NCI-H2171 (cell line): ENCODE measurements around the gene BTN1A1.
A peak's percentile ranks its signal among the peaks of the same experiment; 100 is the strongest.
"Not testable (repeated sequence)": the region's sequence is repeated elsewhere in the genome, so short reads cannot be mapped to it uniquely, and the experiment has no call there.

Experiments used
- DNase-seq: peaks from one replicate; lab custom pipeline; 2025; lab: John Stamatoyannopoulos, UW

Gene BTN1A1, protein sequence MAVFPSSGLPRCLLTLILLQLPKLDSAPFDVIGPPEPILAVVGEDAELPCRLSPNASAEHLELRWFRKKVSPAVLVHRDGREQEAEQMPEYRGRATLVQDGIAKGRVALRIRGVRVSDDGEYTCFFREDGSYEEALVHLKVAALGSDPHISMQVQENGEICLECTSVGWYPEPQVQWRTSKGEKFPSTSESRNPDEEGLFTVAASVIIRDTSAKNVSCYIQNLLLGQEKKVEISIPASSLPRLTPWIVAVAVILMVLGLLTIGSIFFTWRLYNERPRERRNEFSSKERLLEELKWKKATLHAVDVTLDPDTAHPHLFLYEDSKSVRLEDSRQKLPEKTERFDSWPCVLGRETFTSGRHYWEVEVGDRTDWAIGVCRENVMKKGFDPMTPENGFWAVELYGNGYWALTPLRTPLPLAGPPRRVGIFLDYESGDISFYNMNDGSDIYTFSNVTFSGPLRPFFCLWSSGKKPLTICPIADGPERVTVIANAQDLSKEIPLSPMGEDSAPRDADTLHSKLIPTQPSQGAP

DNA sequence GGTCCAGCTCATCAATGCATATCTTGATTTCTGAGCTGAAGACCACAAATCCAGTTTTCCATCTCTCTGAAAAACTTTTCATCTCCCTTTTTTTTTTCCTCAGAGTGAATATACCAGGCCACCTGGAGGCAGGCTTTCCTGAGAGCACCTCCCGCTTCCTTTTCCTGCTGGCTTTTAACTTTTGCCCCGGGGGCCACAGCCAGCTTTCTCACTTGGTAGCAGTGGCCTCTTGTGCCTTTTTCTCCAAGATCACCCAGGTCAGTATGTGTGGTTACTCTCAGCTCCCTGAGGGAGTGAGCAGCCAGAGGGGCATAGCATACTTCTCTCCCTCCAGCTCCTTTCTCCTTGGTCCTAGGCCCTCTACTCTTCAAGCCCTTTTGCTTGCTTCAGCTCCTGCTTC is at the start of gene BTN1A1:
TSS of gene BTN1A1 (plus strand) at position 202 of the 400 bp plus-strand sequence. CDS start 984 bp downstream, outside the sequence.
- no peak for DNase-seq

DNA sequence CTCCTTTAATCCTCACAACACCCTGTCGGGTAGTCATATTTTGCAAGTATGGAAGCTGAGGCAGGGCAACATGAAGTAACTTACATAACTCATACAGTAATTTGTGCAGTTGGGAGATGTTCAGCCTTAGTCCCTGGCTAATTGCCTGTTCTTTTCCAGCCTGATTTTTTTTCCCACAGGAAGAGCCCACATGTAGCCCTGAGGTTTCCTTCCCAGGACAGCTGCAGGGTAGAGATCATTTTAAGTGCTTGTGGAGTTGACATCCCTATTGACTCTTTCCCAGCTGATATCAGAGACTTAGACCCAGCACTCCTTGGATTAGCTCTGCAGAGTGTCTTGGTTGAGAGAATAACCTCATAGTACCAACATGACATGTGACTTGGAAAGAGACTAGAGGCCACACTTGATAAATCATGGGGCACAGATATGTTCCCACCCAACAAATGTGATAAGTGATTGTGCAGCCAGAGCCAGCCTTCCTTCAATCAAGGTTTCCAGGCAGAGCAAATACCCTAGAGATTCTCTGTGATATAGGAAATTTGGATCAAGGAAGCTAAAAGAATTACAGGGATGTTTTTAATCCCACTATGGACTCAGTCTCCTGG is 47.4 kb upstream of the BTN1A1 start:
- no peak for DNase-seq

DNA sequence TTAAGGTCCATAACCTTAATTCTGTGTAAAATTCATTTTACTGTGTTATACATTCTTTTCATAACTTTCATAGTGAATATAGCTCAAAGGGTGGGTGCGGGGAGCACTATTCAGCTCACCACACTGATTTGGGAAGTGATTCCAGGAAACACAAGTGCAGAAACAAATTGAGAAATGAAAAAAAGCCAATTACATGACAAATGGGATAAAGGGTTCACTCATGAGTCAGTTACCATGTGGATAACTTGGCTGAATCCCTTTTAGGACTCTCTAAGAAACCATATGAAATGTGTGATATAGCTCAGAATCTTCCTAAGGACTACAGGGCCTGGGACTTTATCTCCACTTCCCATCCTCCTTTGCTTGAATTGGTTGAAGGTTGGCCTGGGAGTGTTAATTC is 45.5 kb upstream of the BTN1A1 start:
- no peak for DNase-seq

DNA sequence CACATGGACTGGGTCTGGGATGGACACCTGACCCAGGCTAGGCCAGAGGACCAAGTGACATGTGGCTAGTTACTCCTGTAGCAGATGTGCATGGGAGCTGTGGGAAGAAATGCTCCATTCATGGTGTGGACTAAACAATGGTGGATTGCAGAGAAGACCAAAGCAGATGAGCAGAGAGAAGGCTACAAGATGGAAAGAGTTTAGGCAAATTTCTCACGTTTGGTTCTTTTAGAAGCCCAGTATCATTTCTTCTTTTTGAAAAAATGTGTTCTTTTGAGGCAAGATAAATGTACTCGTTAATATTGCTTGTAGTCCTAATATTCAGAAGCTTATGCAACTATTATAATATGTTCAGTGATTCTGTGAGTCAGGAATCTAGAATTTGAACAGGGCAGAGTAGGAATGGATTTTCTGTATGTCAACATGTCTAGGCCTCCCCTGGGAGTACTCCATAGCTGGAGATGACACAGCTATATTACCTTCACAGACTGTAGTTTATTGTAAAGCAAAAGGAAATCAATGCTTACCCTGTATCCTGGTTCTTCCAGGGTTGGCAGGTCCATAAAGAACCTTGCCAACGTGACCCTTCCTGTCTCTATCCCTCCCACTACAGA is 44.6 kb upstream of the BTN1A1 start:
- DNase-seq: no peak

DNA sequence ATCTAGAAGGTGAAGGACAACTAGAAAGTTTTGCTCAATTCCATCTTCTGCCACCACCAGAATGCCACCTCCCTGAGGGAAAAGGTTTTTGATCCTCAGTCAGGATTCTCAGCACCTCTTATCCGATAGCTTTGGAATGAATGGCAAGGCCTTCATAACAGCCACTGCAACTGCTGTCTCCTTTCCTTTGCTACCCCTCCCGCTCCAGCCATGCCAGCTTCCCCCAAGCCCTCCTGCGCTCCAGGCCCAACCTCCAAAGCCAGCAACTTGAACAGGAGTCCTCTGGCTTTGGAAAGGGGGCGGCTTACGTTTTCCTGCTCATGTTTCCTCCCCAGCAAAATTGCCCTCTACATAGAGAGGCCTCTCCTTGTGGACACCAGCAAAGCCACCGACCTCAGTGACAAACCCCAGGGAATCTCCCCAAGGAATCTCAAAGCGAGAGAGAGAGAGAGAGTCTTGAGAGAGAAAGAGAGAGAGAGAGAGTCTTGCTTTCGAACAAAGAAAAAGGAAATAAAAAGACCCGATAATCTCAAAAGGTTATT is 42.8 kb upstream of the BTN1A1 start:
- no peak for DNase-seq

DNA sequence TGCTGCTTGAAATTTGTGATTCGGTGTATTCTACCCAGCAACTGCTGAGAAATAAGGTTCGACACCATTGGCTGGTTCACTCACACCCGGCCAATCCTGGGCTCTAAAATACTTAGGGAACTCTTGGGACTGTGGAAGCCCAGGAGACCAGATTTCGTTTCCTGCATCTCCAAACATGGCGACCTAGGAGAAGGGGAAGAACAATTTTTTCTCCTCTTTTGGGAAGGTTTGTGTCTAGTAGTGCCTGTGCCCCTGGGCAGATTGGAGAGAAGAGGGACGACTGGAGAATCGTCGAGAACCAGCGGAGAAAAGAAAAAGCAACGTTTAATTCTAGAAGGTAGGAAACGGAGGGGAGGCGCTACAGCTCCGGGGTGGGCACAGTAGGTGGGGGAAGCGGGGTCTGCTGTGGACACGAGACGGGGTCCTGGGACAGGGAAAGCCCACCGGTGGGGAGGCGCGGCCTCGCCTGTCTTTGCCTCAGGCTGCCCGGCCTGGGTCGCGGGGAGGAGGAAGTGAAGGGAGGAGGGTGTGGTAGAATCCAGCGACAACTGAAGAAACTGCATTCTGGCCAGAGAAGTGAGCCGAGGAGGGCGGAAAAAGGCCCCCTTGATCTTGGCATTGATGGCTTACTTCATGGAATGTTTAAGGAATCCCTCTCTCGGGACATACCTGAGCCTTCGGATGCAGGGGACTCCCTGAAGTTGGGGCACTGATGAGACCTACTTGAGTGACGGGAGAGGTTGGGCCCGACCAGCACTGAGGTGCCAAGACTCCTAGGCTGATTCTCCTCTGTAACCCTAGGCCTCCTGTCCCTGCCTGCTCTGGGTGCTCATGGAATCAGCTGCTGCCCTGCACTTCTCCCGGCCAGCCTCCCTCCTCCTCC is 42.1 kb upstream of the BTN1A1 start, which contains the start of gene BTN2A1:
TSS of gene BTN2A1 (plus strand) at position 150 of the 883 bp plus-strand sequence. CDS start at position 832, 682 bp downstream.
- peak; percentile 82 for DNase-seq

DNA sequence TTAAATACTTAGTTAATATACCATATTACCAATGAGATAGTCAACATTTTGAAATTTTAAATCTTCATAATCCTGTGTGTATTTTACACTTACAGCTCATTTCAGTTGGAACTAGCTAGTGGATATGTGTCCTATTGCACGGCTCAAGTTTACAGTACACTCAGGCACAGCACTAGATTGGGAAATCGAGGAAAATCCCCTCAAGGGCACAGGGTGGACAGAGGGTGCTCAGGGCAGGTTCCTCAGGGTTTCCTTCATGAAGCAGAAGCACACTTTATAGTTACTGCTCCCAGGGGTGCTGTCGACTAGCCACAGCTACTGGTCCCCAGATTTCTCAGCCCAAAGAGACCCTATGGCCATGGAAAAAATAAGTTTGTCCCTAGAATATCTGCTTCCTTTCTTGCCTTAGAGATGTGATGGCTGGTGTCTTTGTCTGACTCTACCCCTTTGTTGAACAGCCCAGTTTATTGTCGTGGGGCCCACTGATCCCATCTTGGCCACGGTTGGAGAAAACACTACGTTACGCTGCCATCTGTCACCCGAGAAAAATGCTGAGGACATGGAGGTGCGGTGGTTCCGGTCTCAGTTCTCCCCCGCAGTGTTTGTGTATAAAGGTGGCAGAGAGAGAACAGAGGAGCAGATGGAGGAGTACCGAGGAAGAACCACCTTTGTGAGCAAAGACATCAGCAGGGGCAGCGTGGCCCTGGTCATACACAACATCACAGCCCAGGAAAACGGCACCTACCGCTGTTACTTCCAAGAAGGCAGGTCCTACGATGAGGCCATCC is 40.9 kb upstream of the BTN1A1 start:
- no peak for DNase-seq

DNA sequence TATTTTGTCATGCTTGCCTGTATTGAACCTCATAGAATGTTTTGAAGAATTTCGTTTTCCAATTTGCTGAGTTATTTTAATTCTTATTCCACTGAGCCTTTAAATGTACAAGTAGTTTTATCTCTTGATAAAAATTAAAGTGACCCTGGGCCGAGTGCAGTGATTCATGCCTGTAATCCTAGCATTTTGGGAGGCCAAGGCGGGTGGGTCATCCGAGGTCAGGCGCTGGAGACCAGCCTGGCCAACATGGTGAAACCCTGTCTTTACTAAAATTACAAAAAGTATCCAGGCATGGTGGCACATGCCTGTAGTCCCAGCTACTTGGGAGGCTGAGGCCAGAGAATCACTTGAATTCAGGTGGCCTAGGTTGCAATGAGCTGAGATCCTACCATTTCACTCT is 38.8 kb upstream of the BTN1A1 start:
- not testable (repeated sequence) for DNase-seq

DNA sequence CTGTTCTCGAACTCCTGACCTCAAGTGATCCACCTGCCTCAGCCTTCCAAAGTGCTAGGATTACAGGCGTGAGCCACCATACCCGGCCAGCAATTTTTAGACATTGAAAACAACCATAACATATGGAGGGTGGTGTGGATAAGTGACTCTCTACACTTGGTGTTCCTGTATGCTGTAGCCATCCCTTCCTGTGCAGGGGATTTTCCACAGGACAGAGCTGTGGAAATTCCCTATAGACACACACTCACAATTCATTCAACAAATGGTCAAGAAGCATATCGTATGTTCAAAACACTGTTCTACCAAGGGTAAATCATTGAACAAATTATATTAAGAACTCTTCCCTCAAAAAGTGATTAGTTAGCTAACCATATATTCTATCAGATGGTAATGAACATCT is 36.1 kb upstream of the BTN1A1 start:
- no peak for DNase-seq

DNA sequence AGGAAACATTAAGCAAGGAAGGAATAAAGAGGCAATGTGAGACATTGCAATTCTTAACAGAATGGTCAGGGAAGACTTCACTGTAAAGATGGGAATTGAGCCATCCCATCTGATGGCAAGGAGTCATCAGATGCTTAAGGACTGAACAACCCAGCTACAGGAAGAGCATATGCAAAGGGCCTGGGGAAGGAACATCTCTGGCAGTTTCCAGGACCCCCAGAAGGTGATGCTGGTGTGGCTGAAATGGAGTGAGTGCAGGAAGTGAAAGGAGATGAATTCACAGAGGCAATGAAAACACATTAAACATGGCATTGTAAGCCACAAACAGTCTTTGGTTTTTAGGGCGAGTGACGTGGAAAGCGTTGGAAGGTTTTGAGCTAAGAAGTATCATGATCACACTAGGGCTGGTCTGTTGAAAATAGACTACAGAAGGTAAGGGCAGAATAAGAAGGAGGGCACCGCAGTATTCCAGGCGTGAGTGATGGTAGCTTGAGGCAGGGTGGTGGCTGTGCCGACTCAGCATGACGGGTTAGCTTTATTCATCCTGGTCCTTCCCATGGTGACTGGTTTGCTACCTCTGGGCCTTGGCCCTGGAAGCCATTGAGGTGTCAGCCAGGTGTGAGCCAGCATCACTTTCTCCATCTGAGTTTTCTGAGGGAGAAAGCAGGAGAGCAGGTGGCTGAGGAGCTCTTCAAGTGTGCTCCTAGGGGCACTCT is 35.5 kb upstream of the BTN1A1 start:
- DNase-seq: no peak

DNA sequence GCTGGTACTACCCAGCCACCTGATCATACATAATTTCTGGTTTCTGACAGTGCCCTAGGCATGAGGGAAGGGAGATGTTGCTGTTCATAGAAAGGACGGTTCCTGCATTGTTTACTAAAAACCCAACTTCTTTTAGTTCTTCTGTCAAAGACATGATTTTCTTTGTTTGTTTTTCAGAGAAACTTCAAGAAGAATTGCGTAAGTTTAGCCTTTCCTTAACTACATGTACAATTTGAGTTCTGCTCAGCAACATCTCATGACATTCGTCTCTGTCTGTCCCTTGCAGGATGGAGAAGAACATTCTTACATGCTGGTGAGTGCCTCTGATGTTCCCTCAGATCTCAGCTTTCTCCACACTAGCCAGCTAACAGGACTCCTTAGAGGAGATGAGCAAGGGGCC is 34.3 kb upstream of the BTN1A1 start:
- no peak for DNase-seq

DNA sequence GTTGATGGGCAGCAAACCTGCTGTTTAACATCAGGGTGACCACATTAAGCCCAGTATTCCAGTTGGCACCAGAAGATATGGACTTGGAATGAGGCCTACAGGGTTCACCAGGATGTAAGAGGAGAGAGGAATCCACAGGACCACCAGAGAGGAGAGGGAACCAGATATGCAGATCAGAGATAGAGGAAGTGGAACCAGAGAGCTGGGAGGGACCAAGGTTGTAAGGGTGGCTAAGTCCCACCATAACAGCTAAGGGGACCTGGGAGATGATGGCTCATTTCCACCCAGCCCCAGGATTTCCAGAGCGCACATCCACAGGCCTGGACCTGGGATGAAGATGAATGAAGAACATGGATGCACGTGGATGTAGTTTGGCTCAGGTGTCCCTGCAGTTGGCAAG is 31.3 kb upstream of the BTN1A1 start:
- DNase-seq: no peak

DNA sequence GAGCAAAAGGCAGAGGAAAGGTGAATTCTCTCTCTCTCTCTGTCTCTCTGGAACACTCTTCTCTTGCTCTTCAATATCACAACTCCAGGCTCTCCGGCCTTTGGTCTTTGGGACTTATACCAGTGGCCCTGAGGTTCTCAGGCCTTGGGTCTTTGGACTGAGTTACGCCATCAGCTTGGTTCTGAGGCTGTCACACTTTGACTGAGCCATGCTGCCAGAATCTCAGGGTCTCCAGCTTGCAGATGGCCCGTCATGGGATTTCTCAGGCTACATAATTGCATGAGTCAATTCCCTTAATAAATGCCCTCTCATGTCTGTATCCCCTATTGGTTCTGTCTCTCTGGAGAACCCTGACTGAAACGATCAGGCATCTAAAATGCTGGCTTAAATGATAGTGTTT is 29.5 kb upstream of the BTN1A1 start:
- DNase-seq: no peak

DNA sequence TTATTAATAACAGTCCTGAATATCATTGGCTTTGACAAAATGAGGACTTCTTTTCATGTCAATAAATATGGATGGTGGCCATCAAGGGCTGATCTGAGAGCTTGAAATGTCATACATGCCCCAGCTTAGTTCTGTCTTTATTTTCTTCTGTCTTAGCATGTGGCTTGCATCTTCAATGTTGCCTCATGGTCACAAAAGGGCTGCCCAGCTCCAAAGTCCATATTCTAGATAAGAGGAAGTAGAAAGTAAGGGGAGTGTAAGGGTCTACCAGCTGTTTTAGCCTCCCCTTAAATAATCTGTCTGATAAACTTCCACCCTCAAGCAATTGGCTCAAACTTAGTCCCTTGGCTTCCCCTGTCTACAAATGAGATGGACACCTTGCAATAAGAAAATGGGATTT is 28.1 kb upstream of the BTN1A1 start:
- DNase-seq: no peak

DNA sequence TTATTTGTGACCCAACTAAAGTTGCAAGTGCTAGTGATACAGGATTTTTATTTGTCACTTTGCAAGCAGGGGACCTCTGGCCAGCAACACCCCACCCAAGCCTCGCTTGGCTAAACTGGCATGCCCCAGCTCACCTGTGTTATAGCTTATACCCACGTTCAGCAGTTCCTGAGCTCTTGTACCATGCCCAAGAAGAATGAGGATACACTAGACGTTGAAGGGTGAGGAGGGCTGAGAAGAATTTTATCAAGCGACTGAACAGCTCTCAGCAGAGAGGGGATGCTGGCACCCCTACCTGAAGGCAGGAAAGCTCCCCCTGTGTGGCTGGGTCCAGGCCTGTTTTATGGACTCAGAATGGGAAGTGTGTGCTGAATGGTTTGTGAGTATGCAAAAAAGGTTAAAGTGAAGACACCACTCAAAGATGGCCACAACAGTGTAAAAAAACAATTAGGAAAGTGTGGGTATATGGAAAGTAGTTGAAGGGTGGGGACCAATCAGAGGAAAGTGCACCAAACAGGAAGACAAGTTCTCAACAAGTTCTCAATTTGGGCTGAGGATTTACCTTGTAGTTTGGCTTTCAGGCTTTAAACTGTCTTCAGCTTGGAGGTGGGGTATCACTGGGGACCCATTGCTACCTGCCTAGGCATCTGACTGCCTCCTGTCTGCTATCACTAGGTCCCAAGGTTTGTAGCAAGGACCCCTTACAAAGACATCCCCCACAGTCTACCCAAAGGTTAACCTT is 27.4 kb upstream of the BTN1A1 start:
- no peak for DNase-seq

DNA sequence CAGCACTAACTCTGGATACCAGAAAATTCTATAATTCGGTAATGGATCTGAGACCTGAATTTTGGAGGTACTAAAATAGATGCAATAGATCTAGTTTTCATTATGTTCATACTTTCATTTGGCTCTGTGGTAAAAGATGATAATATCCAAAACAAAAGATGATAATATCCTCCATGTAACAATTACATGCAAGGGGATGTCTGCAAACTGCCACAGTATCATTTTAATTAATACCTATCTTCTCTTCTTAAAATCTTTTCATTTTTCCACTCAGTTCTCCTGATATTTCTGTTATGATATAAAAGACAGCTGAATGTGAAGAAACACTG is 26.7 kb upstream of the BTN1A1 start:
- DNase-seq: no peak

DNA sequence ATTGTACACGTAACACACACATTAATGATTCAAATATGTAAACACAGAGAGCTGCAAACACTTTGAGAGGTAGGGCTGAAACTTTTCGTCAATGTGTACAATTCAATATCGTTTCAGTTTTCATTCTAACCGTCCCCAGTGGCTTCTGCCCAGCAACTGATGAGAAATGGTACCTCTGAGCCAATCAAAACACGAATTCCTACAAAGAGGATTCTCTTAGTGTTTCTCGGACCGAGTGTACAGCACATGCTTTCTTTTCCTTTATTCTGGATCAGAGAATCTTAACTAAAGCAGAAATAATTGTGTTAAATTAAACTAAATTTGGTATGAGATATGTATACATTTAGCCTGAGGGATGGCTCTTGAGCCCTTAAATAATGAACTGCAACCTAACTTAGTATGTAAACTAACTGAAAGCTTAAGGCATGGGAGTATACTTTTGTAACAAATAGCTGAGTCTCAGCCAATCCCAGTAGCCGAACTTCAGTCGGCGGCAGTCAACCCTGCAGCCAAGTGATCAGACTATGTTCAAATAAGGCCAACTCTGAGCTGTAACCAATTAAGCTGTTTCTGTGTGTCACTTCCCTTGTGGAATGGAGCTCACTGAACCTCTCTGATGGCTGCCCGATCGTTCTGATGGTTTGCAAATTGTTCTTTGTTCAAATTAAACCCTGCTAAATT is 26.2 kb upstream of the BTN1A1 start:
- DNase-seq: no peak

DNA sequence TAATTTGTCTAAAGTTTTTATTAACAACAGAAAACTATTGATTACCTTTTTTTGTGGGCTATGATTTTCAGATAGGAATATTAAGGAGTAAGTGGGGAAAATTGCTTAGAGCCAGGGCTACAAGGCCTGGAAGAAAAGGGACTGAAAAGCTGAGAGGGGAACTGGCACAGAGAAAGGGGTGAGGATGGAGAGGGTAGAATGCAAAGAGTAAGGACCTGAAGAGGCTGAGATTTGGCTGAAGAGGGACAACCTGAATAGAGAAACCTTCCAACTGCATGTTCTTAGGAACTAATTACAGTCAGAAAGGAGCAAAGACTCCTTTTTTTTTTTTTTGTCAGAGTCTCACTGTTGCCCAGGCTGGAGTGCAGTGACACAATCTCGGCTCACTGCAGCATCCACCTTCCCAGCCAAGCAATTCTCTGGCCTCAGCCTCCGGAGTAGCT is 25.6 kb upstream of the BTN1A1 start:
- DNase-seq: no peak
